UCSD-AML1 (cell line): Measurements from ENCODE around the gene ZNF593OS.

Source experiments
- DNase-seq: peaks from one replicate; lab custom pipeline; 2025; ENCODE audit not compliant: unreplicated experiment; lab: John Stamatoyannopoulos, UW

ZNF593OS gene

GRCh38 chr1:26127235-26128163, 44.1 kb downstream of the ZNF593OS start:
- DNase-seq, result peak; percentile 22

- no peak for DNase-seq
Measured at GRCh38 chr1:26126321-26127084, 45.1 kb downstream of the ZNF593OS start.

- no peak for DNase-seq
Measured at GRCh38 chr1:26125946-26126320, 45.7 kb downstream of the ZNF593OS start.

GRCh38 chr1:26125382-26125781, 46.2 kb downstream of the ZNF593OS start:
- DNase-seq, result no peak

DNA sequence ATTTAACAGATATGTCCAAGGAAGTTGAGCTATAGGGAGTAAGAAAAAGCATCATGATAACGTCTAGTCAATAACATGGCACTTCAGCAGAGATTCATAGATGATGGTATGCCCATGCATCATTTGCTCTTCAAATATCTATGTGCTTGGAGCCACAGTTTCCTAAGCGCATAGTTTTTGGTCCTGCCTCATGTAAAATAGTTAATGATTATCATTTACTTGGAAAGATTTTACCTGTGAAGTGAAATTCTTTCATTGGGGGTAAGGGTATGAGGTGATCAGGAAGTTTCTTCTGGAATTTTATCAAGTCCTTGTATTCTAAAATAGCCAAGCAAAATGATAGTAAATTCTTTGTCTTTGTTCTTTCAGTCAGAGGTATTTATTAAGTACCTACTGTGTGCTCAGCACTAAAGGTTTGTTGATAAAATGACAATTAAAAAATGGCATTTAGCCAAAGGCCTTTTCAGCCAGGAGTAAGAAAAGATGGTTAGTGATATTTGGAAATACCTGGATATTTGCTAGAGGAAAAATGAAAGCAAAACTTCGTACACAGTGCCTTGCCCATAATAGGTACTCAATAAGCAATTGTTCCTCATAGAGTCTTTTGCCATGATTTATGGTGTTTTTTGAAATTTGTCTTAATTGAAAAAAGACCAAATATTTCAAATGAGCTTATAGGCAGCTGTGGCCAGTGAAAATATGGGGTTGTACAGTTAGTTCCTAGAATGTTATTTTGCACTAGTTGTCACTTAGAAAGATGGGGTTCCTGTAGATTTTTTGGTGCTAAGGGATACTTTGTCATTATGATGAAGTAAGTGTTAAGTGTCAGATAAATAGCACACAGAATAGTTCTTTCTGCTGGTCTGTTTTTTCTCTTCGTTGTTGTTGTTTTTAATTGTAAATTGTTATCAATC, 47.0 kb downstream of the ZNF593OS start:
- DNase-seq, result no peak

GRCh38 chr1:26122988-26123973, 48.4 kb downstream of the ZNF593OS start:
- no peak for DNase-seq

- DNase-seq, result no peak
Measured at GRCh38 chr1:26121854-26122773, 49.5 kb downstream of the ZNF593OS start.

DNA sequence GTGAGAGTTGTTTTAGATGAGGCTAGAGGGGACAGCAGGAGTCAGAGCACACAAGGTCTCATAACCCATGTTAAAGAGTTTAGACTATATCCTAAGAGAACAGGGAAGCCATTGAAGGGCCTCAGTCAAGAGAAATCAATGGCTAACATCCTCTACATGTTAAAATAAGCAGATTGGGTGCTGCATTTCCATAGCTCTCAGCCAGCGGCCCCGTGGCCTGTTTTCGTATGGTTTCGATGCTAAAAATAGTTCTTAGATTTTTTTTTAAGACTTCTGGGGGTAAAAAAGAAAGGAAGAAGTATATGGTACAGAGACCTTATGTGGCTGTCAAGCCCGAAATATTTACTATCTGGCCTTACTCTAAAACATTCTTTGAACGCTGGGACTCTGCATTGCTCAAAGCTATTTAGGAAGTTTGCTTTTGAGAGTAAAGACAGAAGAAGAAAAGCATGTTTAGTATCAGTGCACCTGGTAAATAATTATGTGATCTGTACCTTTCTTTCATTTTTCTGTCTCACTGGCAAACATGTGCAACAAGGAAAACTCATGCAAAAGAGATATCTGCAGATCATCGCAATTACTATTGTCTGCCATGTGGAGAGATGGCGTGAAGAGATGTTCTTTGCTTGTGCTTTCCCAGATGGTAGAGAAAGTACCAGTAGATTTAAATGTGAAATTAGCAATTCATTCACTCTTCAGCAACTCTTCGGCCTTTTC, 51.6 kb downstream of the ZNF593OS start:
- DNase-seq, result no peak
